ENCODE data around the gene LPAR3.

The LPAR3 gene, protein sequence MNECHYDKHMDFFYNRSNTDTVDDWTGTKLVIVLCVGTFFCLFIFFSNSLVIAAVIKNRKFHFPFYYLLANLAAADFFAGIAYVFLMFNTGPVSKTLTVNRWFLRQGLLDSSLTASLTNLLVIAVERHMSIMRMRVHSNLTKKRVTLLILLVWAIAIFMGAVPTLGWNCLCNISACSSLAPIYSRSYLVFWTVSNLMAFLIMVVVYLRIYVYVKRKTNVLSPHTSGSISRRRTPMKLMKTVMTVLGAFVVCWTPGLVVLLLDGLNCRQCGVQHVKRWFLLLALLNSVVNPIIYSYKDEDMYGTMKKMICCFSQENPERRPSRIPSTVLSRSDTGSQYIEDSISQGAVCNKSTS

GRCh38 chr1:84892705-84893618 is at the start of gene LPAR3:
LPAR3 (minus strand) TSS chr1:84893206; CDS start chr1:84866120, 27,086 bp downstream.
- DNase-seq: peak; percentile 35 to 54

GRCh38 chr1:84941843-84942242 is 48.8 kb upstream of the LPAR3 start:
- no peak for DNase-seq

DNA sequence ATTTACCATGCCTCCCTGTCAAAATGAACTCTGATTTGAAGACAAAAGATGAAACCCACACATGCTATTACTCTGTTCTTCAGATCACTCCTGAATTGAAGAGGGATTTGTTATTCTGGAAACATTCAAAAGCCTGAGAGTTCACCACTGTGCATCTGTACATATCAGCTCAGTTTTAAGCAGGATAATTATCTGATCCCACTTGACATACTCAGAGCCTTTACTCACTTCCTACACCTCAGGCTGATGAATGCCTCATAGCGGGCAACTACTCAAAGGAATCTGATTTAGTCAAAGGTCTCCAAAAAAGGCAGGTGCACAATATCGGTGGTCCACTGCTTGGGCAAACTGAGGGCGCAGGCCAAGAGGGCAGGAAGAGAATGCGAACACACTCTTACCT is 47.5 kb upstream of the LPAR3 start:
- DNase-seq: no peak

DNA sequence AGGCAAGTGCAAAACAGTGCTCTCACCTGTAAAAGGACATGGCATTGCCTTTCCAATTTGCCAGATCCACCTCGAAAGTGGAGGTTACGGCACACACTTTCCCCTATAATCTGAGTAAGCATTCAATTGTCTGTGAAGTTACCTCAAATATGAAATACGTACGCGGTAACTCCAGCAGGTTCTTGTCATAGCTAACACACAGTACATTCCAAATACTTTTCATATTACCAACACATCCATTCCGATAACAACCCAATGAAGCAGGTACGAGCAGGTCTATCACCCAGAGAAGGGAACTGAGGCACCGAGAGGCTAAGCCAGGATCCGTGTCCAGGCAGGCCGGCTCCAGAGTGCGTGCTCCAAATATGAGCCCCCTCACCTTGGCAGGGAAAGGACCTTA is 46.8 kb upstream of the LPAR3 start:
- no peak for DNase-seq

DNA sequence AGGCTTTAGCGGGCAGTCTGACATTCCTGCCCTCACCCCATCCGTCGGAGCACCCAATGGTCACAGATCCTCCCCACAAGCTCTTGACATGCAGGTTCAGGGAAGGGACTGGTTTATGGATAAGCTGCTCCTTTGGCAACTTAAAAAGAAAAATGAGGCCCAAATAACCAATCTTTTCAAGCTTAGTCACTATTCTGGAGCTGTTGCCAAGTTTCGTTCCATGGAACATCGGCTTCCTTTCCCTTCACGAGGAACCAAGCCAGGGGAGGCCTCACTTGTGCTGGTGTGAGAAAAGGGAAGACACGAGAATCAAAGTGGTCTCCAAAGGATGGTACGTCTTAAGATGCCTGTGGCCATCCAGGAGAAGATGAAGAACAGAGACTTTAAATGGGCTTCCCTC is 46.1 kb upstream of the LPAR3 start:
- no peak for DNase-seq

- peak; percentile 29 to 73 for DNase-seq
These were observed 43.3 kb upstream of the LPAR3 start for GRCh38 chr1:84936116-84936810.

DNA sequence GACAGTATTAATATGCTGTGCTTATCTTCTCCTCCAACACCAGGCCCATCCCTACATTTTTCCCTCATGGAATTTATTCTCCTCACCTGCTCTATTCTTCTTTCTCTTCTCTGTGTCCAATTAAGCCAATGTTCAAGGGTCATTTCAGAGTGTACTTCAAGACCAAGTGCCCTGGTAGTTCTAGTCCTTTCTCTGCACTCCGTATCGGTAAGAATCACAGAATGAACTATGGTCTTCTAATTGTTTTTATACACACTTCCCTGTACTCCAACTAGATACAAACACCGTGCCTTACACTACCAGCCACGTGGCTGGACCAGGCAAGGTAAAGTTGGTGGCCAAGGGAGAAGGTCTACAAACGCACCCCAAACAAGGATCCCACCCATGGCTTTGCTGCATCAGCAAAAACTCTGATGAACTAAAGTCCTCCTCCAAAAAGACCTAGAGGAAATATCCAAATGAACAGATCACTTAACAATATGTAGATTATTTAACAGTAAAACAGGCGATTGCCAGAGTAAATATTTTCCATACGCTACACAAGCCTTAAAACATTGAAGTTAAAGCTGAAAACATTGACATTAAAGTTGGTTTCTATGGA is 40.1 kb upstream of the LPAR3 start:
- DNase-seq: no peak

DNA sequence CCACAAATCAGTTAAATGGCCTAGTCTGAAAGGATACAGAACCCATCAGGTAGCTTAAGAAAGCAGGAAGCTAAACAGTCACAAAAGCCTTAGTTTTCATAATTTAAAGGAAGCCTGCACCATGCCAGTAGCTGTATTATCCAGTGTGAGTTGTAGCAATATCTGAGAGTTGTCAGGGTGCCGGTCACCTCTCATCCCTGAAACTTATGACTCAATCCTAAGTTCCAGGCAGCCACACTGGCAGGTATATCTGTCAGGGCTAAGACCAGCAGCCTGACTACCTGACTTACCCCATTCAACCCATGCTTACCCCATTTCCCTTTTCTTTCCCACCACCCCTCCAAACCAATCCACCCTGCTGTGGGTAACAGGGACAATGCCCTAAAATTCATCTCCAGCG is 37.8 kb upstream of the LPAR3 start:
- DNase-seq: no peak

DNA sequence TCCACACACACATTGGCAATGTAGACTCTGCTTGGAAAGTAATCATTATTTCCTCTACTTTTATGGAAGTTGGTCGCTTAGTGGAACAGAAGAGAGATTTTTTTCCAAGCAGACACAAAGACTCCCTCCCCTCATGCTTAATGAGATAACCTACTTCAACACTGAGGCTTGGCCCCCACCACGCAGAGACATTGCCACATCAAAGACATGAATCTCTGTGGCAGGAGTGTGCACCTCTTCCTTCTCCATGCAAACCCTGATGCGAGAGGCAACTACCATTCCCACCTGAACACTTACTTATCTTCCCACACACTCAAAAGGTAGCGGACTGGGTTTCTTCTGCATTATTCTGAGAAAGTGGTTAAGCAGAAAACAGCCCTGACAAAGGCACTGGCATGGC is 37.3 kb upstream of the LPAR3 start:
- DNase-seq: no peak

GRCh38 chr1:84929581-84929980 is 36.6 kb upstream of the LPAR3 start:
- no peak for DNase-seq

- no peak for DNase-seq
These were observed 36.0 kb upstream of the LPAR3 start for GRCh38 chr1:84928979-84929378.

GRCh38 chr1:84923317-84923716 is 30.3 kb upstream of the LPAR3 start:
- no peak for DNase-seq

DNA sequence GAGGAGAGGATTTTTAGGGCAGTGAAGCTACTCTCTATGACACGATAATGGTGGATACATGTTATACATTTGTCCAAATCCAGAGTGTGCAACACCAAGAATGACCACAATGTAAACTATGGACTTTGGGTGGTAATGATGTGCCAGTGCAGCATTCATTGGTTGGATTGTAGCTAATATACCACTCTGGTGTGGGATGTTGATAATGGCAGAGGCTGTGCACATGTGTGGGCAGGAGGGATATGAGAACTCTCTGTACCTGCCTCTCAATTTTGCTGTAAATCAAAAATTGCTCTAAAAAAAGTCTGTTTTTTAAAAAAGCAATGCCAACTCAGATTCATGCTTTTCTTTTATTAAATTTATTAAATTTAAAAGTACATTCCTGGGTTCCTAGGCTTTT is 27.2 kb upstream of the LPAR3 start:
- no peak for DNase-seq

DNA sequence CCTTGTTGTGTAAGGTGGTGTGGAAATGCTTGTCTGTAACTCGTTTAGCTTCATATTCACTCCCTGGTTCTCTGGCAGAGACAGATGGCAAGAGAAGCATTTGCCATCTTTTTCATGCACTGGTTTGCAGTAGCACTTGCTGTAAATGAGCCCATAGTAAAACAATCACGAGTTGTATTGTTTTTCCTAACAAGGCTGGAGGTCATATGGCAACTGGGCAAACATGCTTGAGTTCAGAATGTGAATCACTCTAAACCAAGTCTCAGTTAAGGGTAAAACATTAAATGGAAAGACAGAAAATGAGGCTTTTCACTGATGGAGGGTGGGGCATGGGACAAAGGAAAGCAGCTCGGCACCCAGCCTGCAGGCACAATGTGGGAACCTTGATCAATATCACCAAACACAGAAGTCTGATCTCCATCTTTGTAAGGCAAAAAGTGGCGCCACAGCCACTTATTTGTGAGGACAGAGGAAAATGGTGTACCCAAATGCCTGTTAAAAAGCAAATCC is 26.5 kb upstream of the LPAR3 start:
- DNase-seq: no peak

GRCh38 chr1:84918726-84919336 is 25.8 kb upstream of the LPAR3 start:
- no peak for DNase-seq

GRCh38 chr1:84916897-84917296 is 23.9 kb upstream of the LPAR3 start:
- no peak for DNase-seq

DNA sequence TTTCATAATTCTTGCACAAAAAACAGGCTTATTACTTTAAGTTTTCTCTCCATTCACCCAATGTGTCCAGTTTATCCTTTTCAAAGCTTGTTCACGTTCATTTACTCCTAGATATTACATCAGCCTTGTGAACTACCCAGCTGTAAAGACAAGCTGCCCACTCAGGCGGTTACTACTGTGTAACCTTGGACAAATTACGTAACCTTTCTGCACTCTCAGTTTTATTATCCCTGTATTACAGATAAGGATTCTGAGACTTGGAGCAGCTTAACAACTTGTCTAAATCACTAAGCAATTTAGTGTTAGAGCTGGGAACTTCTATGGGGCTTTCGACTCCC is 20.5 kb upstream of the LPAR3 start:
- no peak for DNase-seq

DNA sequence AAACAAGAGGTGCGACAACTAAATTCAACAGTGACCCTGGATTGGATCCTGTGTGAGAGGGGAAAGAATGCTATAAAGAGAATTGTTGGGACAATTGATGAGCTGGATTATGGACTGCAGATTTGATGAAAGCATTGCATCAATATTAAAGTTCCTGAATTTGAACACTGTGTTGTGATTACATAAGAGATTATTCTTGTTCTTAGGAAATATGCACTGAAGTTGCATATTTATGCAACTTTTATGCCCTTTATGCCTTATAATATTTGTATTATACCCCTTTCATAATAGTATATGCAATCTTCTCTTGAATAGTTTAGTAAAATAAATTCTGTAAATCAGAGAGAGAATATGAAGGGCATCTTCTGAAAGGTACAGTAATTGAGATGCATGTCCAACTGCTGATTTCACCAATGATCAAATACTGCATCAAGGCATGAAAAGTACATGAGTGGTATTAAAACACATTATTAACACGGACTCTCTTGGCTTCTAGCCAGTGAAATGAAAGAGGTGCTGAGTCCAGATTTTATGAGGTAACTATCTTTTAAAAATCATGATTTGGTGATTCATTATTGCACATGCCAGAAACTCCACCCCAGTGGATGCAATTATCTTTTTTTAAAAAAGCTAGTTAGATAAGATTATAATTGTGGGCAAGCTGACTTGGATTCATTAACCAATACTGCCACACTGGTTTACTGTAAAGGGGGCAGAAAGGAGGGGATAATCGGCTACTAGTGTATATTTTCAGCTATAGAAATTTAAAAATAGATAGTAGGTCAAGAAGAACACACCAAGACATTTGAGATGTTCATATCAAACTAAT is 19.9 kb upstream of the LPAR3 start:
- no peak for DNase-seq

- peak in 1 of 2 experiments; percentile 16 for DNase-seq
These were observed 15.9 kb upstream of the LPAR3 start for GRCh38 chr1:84908746-84909464.

DNA sequence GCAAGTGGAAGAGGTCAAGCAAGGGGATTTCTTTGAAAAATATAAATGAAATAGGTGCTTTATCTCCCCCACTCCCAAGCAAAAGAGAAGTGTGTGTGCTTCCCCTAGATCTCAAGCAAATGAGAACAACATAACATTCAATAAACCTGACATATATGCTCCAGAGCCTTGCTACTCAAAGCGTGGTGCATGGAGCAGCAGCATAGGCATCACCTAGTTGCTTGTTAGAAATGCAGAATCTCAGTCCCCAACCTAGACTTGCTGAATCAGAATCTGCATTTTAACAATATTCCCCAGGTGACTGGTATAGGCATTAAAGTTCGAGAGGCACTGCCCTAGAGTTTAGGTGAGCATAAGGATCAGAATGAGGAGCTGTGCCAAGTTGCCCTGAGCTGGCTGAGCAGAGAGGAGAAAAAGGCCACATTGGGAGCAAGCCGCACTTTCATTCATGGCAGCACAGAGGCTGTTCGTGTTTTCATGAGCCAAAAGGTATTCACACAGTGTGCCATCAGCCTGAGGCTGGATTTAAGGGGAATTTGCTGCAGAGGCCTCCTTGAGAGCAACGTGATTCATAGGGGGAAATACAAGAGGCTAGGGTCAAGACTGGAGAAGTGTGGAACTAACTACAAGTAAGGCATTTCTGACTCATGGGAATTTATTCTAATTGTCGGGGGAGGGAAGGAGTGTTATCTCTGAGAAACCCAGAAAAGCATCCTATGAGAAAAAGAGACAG is 14.3 kb upstream of the LPAR3 start:
- no peak for DNase-seq
